COR-L47 (cell line): ENCODE data around the gene FH.

Experiments
- DNase-seq: peaks from one replicate; lab custom pipeline; 2025; lab: John Stamatoyannopoulos, UW

The FH gene

DNA sequence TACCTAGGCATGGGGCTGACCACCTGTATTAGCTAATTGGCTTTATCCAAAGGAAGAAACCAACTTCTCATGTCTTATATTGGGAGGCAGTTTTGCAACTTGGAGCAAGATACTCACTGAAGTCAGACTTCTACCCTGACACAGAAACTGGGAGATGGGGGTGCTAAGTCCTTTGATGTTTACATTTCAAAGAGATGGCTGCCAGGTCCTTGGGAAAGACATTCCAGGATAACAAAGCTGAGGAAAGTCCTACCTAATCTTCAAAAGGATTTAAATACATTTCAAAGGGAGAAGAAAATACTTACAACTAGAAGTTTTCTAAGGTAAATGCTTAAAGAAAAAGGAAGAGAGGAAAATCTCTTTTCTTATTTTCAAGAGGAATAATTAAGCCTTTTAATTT, 62.1 kb downstream of the FH start:
- DNase-seq, result no peak

- DNase-seq, result no peak
Measured at GRCh38 chr1:241456743-241457142, 62.8 kb downstream of the FH start.

DNA sequence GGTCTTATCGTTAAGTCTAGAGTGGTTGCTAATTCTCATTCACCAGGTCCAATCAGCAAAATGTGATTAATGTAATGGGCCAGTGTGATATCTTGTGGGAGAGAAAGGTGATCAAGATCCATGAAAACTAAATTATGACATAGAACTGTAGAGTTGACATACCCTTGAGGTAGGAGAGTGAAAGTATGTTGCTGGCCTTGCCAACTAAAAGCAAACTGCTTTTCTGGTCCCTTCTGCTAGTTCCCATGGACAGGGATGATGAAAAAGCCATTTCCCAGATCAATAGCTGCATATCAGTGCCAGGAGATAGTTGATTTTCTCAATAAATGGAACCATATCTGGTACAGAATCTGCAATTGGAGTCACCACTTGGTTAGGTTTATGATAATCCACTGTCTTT, 65.8 kb downstream of the FH start:
- no peak for DNase-seq

- DNase-seq, result no peak
Measured at GRCh38 chr1:241451956-241452355, 67.6 kb downstream of the FH start.
